Cardiac fibroblast (primary cell): ENCODE data around the gene KCNIP4.
A peak's percentile ranks its signal among the peaks of the same experiment; 100 is the strongest.

Experiments
- DNase-seq, 2 donors: peaks; one replicate each; pipeline versions ENCODE4 v3.0.0 to v3.0.0-alpha.2; 2010; ENCODE audit warnings: low read depth in 2 of 2
- H3K4me3 ChIP-seq, 2 donors: replicated peaks in 1 of 2; 1 replicate in 1 of 2; 2 replicates in 1 of 2; pipeline ENCODE4 v1.5.1; 2011; ENCODE audit warnings: low read depth in 2 of 2, low read length in 2 of 2, mild to moderate bottlenecking in 2 of 2, moderate library complexity in 1 of 2
- TF ChIP-seq, protein P1 (sequence below): IDR thresholded peaks from one replicate; pipeline ENCODE4 v1.5.1; 2011; ENCODE audit warnings: low read depth, mild to moderate bottlenecking, low read length, inconsistent platforms

Gene KCNIP4

DNA sequence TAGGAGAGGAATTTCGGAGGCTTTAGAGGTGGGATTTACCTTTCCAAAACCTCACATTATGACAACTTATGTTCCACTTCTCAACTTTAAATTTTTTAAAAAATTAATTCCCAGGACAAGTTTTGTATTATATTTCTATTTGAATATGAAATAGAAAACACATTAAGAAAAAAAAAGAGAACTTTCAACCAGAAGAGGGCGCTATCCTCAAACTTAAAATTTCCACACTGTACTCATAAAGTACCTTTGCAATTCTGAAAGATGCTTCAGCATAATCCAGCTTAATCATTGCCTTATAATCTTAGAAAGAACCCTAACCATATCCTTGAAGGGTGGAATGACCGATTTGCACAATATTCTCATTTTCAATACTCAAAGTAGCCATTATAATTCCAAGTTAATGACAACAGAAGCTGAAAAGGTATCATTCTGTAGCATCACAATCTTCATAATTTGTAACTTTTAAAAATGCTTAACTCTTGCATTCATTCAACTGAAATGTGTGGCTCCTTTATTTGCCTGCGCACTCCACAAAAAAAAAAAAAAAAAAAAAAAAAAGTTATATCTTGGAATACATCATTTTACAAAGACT is 158.0 kb downstream of the KCNIP4 start:
- TF ChIP-seq, protein P1, sequence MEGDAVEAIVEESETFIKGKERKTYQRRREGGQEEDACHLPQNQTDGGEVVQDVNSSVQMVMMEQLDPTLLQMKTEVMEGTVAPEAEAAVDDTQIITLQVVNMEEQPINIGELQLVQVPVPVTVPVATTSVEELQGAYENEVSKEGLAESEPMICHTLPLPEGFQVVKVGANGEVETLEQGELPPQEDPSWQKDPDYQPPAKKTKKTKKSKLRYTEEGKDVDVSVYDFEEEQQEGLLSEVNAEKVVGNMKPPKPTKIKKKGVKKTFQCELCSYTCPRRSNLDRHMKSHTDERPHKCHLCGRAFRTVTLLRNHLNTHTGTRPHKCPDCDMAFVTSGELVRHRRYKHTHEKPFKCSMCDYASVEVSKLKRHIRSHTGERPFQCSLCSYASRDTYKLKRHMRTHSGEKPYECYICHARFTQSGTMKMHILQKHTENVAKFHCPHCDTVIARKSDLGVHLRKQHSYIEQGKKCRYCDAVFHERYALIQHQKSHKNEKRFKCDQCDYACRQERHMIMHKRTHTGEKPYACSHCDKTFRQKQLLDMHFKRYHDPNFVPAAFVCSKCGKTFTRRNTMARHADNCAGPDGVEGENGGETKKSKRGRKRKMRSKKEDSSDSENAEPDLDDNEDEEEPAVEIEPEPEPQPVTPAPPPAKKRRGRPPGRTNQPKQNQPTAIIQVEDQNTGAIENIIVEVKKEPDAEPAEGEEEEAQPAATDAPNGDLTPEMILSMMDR = peak; percentile 23
- DNase-seq = peak; percentile 70 to 80

DNA sequence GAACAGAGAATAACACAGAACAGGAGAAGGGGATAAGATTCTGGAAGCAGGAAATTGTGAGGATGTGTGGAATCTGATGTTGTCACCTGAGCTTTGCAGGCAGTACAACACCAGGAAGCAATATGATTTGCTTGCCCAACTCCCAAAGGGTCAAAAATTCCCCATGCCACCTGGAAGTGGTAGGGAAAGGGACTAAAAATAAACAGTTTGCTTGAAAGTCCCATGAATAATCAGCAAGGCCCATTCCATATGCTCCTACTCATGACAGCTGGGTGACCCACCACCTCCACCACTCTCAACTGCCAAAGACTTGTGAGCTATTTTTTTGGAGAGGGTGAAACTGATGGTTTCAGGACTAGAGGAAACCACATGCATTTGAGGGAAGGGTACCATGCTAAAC is 168.4 kb downstream of the KCNIP4 start:
- TF ChIP-seq, protein P1 = no peak
- peak in 1 of 2 donors; percentile 32 for DNase-seq
- no peak overlapping the region for H3K4me3 ChIP-seq

More for the DNA sequence above, 158.0 kb downstream of the KCNIP4 start:
- H3K4me3 ChIP-seq = no peak overlapping the region

DNA sequence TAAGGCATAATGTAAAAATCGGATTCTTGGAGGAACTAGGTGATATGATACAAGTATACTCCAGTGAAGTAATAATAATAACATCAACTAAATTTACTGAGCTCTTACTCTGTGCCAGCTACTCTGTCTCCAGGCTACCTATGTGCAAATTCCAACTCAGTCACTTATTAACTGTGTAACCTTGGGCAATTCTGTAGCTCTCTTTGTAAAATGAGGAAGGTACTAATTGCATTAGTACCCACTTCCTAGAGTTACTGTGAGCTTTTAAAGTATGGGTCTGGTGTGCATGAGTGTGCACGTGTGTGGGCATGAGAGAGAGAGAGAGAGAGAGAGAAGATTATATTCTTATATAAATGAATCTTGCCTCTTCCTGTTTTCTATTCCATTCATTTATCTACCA is 169.9 kb downstream of the KCNIP4 start:
- no peak for DNase-seq
- no peak overlapping the region for H3K4me3 ChIP-seq
- TF ChIP-seq, protein P1 = no peak

DNA sequence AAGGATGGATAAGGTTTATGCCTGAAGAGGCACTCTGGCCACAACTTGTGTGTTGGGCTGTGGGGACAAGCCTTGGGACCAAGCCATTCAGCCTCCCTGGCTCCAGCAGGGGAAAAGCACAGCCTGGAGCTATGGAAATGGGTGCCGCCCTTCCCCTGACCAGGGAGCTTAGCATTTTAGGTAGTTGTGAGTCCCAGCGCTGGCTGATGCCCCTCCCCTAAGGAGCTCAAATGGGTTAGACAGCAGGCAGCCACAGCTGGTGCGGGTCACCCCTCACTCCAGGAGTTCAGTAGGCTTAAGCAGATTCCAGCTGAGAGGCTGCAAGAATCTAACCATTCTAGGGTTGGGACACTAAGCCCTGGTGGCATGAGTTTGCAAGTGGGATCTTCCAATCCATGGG is 172.9 kb downstream of the KCNIP4 start:
- TF ChIP-seq, protein P1 = no peak
- DNase-seq = no peak
- no peak overlapping the region for H3K4me3 ChIP-seq

DNA sequence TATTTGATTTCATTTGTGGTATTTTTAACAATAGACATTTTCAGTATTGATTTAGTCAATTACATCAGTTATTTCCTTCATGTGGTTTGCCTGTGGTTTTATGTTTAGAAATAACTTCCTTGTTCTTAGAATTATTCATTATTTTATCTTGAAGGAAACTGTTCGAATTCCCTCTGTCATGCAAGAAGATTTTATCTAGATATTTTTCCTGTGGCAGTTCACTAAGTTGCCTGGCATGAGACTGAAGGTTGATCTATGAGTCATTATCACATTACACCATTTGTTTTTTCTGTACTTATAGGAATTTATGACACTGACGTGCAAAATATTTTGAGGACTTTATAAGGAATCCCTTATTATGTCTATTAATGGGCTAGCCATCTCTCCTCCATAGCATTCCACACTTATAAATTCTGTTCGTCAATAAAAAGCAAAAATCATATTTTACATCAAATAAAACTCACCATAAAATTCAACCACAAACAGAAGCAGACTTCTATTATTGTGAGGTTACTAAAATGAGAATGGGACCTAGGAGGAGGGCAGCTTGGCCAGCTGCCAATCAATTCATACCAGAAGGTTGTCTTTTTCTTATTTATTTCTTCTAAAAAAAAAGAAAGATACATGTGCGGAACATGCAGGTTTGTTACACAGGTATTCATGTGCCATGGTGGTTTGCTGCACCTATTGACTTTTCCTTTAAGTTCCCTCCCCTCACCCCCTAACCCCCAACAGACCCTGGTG is 179.0 kb downstream of the KCNIP4 start:
- peak; percentile 68 to 79 for DNase-seq

DNA sequence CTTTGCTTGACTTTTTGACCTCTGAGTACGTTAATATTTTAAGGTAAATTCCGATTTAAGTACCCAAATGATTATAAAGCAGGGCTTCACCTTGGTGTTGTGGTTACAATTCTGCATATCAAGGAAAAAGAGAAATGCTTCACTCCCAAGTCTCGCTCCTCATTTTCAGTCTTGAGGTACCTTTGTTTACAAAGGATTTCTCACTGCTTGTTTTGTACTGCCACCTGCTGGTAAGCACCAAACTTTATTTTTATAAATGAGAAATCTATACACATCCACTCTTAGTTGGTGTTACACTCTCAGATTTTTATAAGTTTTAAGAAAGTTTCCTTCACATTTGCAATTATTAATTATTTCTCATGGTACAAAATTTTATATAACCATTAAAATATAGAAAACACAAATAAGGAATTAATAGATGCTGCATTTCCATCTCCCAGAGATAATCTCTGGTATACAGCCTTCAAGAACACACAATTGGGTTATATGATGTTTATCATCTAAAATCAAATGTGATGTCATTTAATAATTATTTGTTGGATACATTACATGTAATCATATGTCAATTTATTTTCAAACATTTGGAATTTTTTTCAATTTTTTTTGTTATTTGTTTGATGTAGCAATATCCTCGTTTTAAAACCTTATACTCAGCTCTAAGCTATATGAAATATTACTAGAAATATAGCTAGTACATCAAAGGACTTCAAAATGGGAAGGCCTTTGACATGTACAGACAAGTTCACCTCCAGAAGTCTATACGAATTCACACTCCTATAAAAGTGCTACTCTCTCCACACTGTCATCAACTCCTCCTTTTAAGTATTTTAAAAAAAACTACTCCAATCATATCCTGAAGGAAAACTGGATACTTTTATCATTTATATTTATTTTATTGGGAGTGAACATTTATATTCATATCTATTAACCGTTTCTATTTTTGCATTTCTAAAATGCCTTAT is 179.9 kb downstream of the KCNIP4 start:
- no peak overlapping the region for H3K4me3 ChIP-seq
- peak; percentile 69 to 77 for DNase-seq
- TF ChIP-seq, protein P1 = peak; percentile 62

More for the DNA sequence above, 179.0 kb downstream of the KCNIP4 start:
- H3K4me3 ChIP-seq = no peak overlapping the region
- TF ChIP-seq, protein P1 = no peak
